Measurements from ENCODE around the gene C17orf113.

GRCh38 chr17:42097691-42098631 is 47.6 kb upstream of the C17orf113 start, which contains the start of gene ZNF385C:
- no peak for TF ChIP-seq POLR2AphosphoS5 (IDR thresholded peaks at IDR 0.05; ENCODE audit: borderline replicate concordance, low read depth, low read length)
- no peak for TF ChIP-seq EZH2 (IDR thresholded peaks at IDR 0.05)
